HEK293 (cell line): Measurements from ENCODE around the gene CACNA1D.

Experiments
- CTCF ChIA-PET: fragments of 350-600 bp; formaldehyde crosslinking; extraction: SDS; loops from one replicate; lab custom pipeline; 2021; ENCODE audit warnings: antibody characterized with exemption; lab: Yijun Ruan, JAX
- POLR2A ChIA-PET: fragments of 300-600 bp; formaldehyde crosslinking; extraction: SDS; loops from one replicate; lab custom pipeline; 2020; ENCODE audit warnings: antibody characterized with exemption, inconsistent platforms; lab: Yijun Ruan, JAX
- H3K27ac ChIP-seq: fragments of 200-500 bp; sonication (Bioruptor generic); 2 replicates; pipeline ENCODE4 v1.5.1; 2014; ENCODE audit warnings: low read depth, low read length, control low read depth, inconsistent platforms; ENCODE audit errors: extremely low read depth
- H3K36me3 ChIP-seq, 2 experiments: fragments of 200-500 bp in 1 of 2; sonication (Bioruptor generic) in 1 of 2; 1 replicate in 1 of 2; 2 replicates in 1 of 2; pipeline ENCODE4 v1.5.1; 2014 to 2017; ENCODE audit warnings: inconsistent platforms in 2 of 2, low read length in 2 of 2; ENCODE audit not compliant: control insufficient read depth in 2 of 2, insufficient read depth in 1 of 2
- H3K4me1 ChIP-seq: fragments of 200-500 bp; sonication (Bioruptor generic); 2 replicates; pipeline ENCODE4 v1.5.1; 2014; ENCODE audit warnings: mild to moderate bottlenecking, low read length, inconsistent platforms; ENCODE audit not compliant: control insufficient read depth, insufficient read depth
- H3K4me3 ChIP-seq: 2 replicates; pipeline ENCODE4 v1.5.1; 2011; ENCODE audit warnings: low read depth, mild to moderate bottlenecking, control low read depth, low read length, moderate library complexity
- H3K9me3 ChIP-seq: fragments of 200-500 bp; sonication (Bioruptor generic); 2 replicates; pipeline ENCODE4 v1.5.1; 2014; ENCODE audit warnings: low read depth, low read length, inconsistent platforms; ENCODE audit not compliant: control insufficient read depth, insufficient read depth
- ATF2 ChIP-seq: fragments of 450-650 bp; formaldehyde crosslinking; IDR thresholded peaks from 2 replicates; pipeline ENCODE4 v1.5.1; 2016; ENCODE audit warnings: missing biosample characterization, missing genetic modification characterization, low read depth
- MZF1 ChIP-seq: fragments of 450-650 bp; formaldehyde crosslinking; IDR thresholded peaks from 2 replicates; pipeline ENCODE4 v1.5.1; 2017; ENCODE audit warnings: missing biosample characterization, missing genetic modification characterization, borderline replicate concordance
- PATZ1 ChIP-seq: fragments of 450-650 bp; formaldehyde crosslinking; IDR thresholded peaks from 2 replicates; pipeline ENCODE4 v1.5.1; 2016; ENCODE audit warnings: missing biosample characterization, missing genetic modification characterization
- PBX3 ChIP-seq: sonication (generic); formaldehyde crosslinking; IDR thresholded peaks from 2 replicates; pipeline ENCODE4 v1.8.1; 2022; ENCODE audit warnings: mild to moderate bottlenecking, moderate library complexity, missing genetic modification reagents
- REST ChIP-seq: fragments of 450-650 bp; formaldehyde crosslinking; IDR thresholded peaks from 2 replicates; pipeline ENCODE4 v1.5.1; 2016; ENCODE audit warnings: missing biosample characterization, missing genetic modification characterization
- SETDB1 ChIP-seq: IDR thresholded peaks from one replicate; pipeline ENCODE4 v1.6.1; 2017; ENCODE audit warnings: mild to moderate bottlenecking, low read length, moderate library complexity, mixed read lengths; ENCODE audit not compliant: insufficient read length
- ZBTB20 ChIP-seq: fragments of 450-650 bp; formaldehyde crosslinking; IDR thresholded peaks from 2 replicates; pipeline ENCODE4 v1.5.1; 2016; ENCODE audit warnings: missing biosample characterization, missing genetic modification characterization
- ZBTB6 ChIP-seq: fragments of 450-650 bp; formaldehyde crosslinking; IDR thresholded peaks from 2 replicates; pipeline ENCODE4 v1.5.1; 2017; ENCODE audit warnings: missing biosample characterization, missing genetic modification characterization
- ZBTB7A ChIP-seq: fragments of 450-650 bp; formaldehyde crosslinking; IDR thresholded peaks from 2 replicates; pipeline ENCODE4 v1.5.1; 2016; ENCODE audit warnings: low read depth, missing biosample characterization, missing genetic modification characterization
- ZNF146 ChIP-seq: fragments of 450-650 bp; formaldehyde crosslinking; IDR thresholded peaks from 2 replicates; pipeline ENCODE4 v1.5.1; 2016; ENCODE audit warnings: missing biosample characterization, missing genetic modification characterization
- ZNF18 ChIP-seq: fragments of 450-650 bp; formaldehyde crosslinking; IDR thresholded peaks from 2 replicates; pipeline ENCODE4 v1.5.1; 2016; ENCODE audit warnings: missing biosample characterization, missing genetic modification characterization
- ZNF510 ChIP-seq: fragments of 450-650 bp; formaldehyde crosslinking; IDR thresholded peaks from 2 replicates; pipeline ENCODE4 v1.5.1; 2018; ENCODE audit warnings: mild to moderate bottlenecking, missing genetic modification characterization, missing biosample characterization; ENCODE audit not compliant: insufficient replicate concordance
- ZNF707 ChIP-seq: fragments of 450-650 bp; formaldehyde crosslinking; IDR thresholded peaks from 2 replicates; pipeline ENCODE4 v1.5.1; 2016; ENCODE audit warnings: missing biosample characterization, missing genetic modification characterization
- ZNF776 ChIP-seq: fragments of 450-650 bp; formaldehyde crosslinking; IDR thresholded peaks from 2 replicates; pipeline ENCODE4 v1.5.0; 2017; ENCODE audit warnings: missing biosample characterization, missing genetic modification characterization, borderline replicate concordance

The CACNA1D gene

GRCh38 chr3:53650424-53650823 lies 156.0 kb downstream of the CACNA1D start:
- ChIA-PET CTCF (no interaction called here), POLR2A (no interaction called here)
- H3K9me3 ChIP-seq: no peaks in the 10 kb centered on the region
- no peak overlapping the region for H3K27ac ChIP-seq
- no peaks in the 10 kb centered on the region for H3K36me3 ChIP-seq
- TF ChIP-seq MZF1 (tag by site-specific recombination) (no peak), PATZ1 (tag by site-specific recombination) (no peak), ZBTB20 (tag by site-specific recombination) (no peak), ZNF18 (no peak), ZBTB6 (tag by site-specific recombination) (no peak), PBX3 (no peak)
- no peaks in the 10 kb centered on the region for H3K4me1 ChIP-seq
- H3K4me3 ChIP-seq: no peak overlapping the region

- POLR2A ChIA-PET: no interaction called here
- no peak overlapping the region for H3K27ac ChIP-seq
- no peak for TF ChIP-seq ZNF510 (tag by site-specific recombination)
- TF ChIP-seq ZNF707: no peak
- no peak for TF ChIP-seq ZNF776 (tag by site-specific recombination)
- TF ChIP-seq ZNF146 (tag by site-specific recombination): no peak
- TF ChIP-seq ATF2: no peak
- TF ChIP-seq REST (tag by site-specific recombination): no peak
- TF ChIP-seq SETDB1: no peak
- no peak for TF ChIP-seq ZBTB7A
- no peaks in the 10 kb centered on the region for H3K9me3 ChIP-seq
- no peaks in the 10 kb centered on the region for H3K36me3 ChIP-seq
- CTCF ChIA-PET: interaction anchor here (0.6 kb wide), 1 partner anchor 551 kb away, joined by 4 read pairs; no protein-coding TSS in a partner anchor
- H3K4me1 ChIP-seq: no peaks in the 10 kb centered on the region
- no peak overlapping the region for H3K4me3 ChIP-seq
Measured at GRCh38 chr3:53650928-53651661, 156.7 kb downstream of the CACNA1D start.
